Upper lobe of right lung (tissue), 1 donor: ENCODE measurements around the gene WDR6. TPM values are rescaled to one million over a fixed set of nuclear protein-coding genes. Genes with fewer than 3 reads are reported as not detected.

Experiments
- ATAC-seq: fragments of 200-7000 bp; cut with Tn5 transposase; one replicate; pipeline ENCODE4 v1.9.1; 2020; ENCODE audit warnings: mild to moderate bottlenecking, moderate library complexity
- DNase-seq: peaks from one replicate; pipeline ENCODE4 v3.0.0-alpha.2; 2020
- H3K27ac ChIP-seq: fragments of 200-600 bp; one replicate; pipeline ENCODE4 v1.8.0; 2022
- H3K27me3 ChIP-seq: fragments of 200-600 bp; one replicate; pipeline ENCODE4 v1.8.0; 2022; ENCODE audit warnings: mild to moderate bottlenecking
- H3K36me3 ChIP-seq: fragments of 200-600 bp; one replicate; pipeline ENCODE4 v1.8.0; 2022
- H3K4me1 ChIP-seq: fragments of 200-600 bp; one replicate; pipeline ENCODE4 v1.8.0; 2022
- H3K4me3 ChIP-seq: fragments of 200-600 bp; one replicate; pipeline ENCODE4 v1.8.0; 2022; ENCODE audit warnings: mild to moderate bottlenecking
- H3K9me3 ChIP-seq: fragments of 200-600 bp; one replicate; pipeline ENCODE4 v1.8.0; 2022
- CTCF ChIP-seq: fragments of 200-600 bp; IDR thresholded peaks from one replicate; pipeline ENCODE4 v1.8.0; 2022; ENCODE audit warnings: antibody characterized with exemption
- intact Hi-C: fragments of 100-400 bp; cut with DNase I; formaldehyde crosslinking; loops from one replicate; pipeline ENCODE4 v1.11.0; 2022
- total RNA-seq: library from RNA; stranded (reverse); fragmentation: NEBNext Ultra II Directional; extraction: Animal tissue kit (Norgen Biotek cat#: 25700); gene quantifications from one replicate; pipeline ENCODE4 v1.2.1, GENCODE V29; 2021
- donor health status: DM: no; HTN: yes; CAD: no; lungs with severe emphysema.

The WDR6 gene
- total RNA-seq, 1 donor from 2014 or later: 172 TPM

- no peak overlapping the region for H3K4me3 ChIP-seq
- no peak for TF ChIP-seq CTCF
- no peaks in the 10 kb centered on the region for H3K9me3 ChIP-seq
- no peak for DNase-seq
- H3K27ac ChIP-seq: no peak overlapping the region
- ATAC-seq: no peak
- H3K27me3 ChIP-seq: no peaks in the 10 kb centered on the region
- peaks cover 20% of the 10 kb centered on the region for H3K4me1 ChIP-seq
- intact Hi-C loops: no loop called here
- peaks cover 61% of the 10 kb centered on the region for H3K36me3 ChIP-seq
These were observed 19.3 kb downstream of the WDR6 start for GRCh38 chr3:49026536-49026935.

- TF ChIP-seq CTCF: no peak
These were observed 20.4 kb downstream of the WDR6 start for GRCh38 chr3:49027634-49028033.

GRCh38 chr3:49028298-49028672 is 21.1 kb downstream of the WDR6 start:
- Histone ChIP-seq H3K9me3 (no peaks in the 10 kb centered on the region), H3K27me3 (no peaks in the 10 kb centered on the region), H3K27ac (peak overlapping the region; percentile 93), H3K4me3 (peak overlapping the region; percentile 80), H3K36me3 (peaks cover 74% of the 10 kb centered on the region), H3K4me1 (peaks cover 12% of the 10 kb centered on the region)
- intact Hi-C loops: no loop called here
- ATAC-seq (no peak), DNase-seq (no peak)
- TF ChIP-seq CTCF: no peak

More at GRCh38 chr3:49027634-49028033, 20.4 kb downstream of the WDR6 start:
- Histone ChIP-seq H3K9me3 (no peaks in the 10 kb centered on the region), H3K27ac (peak overlapping the region; percentile 93), H3K4me3 (no peak overlapping the region), H3K27me3 (no peaks in the 10 kb centered on the region), H3K4me1 (peaks cover 19% of the 10 kb centered on the region), H3K36me3 (peaks cover 72% of the 10 kb centered on the region)
- no peak for ATAC-seq
- intact Hi-C loops: no loop called here
- DNase-seq: no peak

GRCh38 chr3:49028673-49029562 is 21.7 kb downstream of the WDR6 start, which contains the start of gene IMPDH2:
Gene IMPDH2 (minus strand): TSS chr3:49029398. CDS start chr3:49029350, 48 bp downstream.
- DNase-seq (peak; percentile 97), ATAC-seq (peak; percentile 96)
- Histone ChIP-seq H3K4me1 (peaks cover 11% of the 10 kb centered on the region), H3K9me3 (no peaks in the 10 kb centered on the region), H3K36me3 (peaks cover 73% of the 10 kb centered on the region), H3K4me3 (peak within 1 kb of the TSS; percentile 80), H3K27me3 (no peaks in the 10 kb centered on the region), H3K27ac (peak within 1 kb of the TSS; percentile 93)
- intact Hi-C loops: no loop called here
- TF ChIP-seq CTCF: no peak

- H3K9me3 ChIP-seq: no peaks in the 10 kb centered on the region
- peak overlapping the region; percentile 93 for H3K27ac ChIP-seq
- ATAC-seq (no peak), DNase-seq (no peak)
- TF ChIP-seq CTCF: no peak
- peaks cover 11% of the 10 kb centered on the region for H3K4me1 ChIP-seq
- H3K36me3 ChIP-seq: peaks cover 73% of the 10 kb centered on the region
- intact Hi-C loops: no loop called here
- H3K27me3 ChIP-seq: no peaks in the 10 kb centered on the region
- peak overlapping the region; percentile 80 for H3K4me3 ChIP-seq
These were observed 22.3 kb downstream of the WDR6 start for GRCh38 chr3:49029563-49029884.
